Measurements from ENCODE around the gene C1orf232. TPM values are rescaled to one million over a fixed set of nuclear protein-coding genes. Genes with fewer than 3 reads are reported as not detected.

C1orf232 gene
- total and polyA plus RNA-seq, 9 of the 15 experiments (the other 6 are each of a cell fraction or from before 2014, with no cell fraction given), result not detected

DNA sequence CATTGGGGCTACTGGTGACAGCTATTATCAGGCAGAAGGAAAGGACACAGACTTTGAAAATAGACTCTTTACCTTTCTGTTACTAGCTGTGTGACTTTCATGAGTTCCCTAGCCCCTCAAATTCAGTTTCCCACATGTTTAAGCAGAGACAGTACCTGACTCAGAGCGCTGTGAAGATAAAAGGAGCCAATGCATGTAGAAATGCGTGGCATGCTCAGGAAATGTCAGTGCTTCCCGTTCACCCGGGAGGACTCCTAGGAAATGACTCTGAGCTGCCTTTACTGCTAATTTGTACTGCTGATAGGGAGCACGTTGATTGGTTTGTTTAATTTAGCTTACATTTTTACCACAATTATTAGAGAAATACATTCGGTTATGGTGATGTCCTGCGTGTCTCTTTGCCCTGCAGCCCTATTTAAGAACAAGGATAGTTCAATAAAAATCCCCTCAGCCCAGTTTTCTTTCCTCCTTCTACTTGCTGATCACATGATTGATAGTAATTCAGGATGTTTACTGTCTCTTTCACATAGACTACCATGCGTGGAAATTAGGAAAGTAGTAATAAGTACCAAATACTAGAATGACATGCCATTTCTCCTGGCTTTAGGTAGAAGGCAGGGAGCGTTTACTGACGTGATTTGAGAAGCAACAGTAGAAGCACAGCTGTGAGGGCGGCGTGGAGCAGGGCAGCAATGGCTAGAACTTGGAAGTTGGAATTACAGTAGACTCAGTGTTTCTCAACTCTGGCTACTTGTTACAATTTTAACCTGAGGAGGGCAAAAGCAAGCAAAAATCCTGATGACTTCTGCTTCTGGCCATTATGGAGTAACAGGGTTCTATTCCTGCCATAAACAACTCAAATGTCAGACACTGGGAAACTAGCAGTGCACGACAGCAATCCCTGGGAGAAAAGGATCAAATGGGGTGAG lies 41.3 kb downstream of the C1orf232 start (continued):
- peak; percentile 78; the same call in 1 of the 2 replicates for TF ChIP-seq RNF219 (CRISPR knock-in tag; IDR thresholded peaks at IDR 0.05)
- TF ChIP-seq ZNF184 (CRISPR knock-in tag; IDR thresholded peaks at IDR 0.05), result no peak
- no peak for TF ChIP-seq ZNF165 (CRISPR knock-in tag; IDR thresholded peaks at IDR 0.05; ENCODE audit: borderline replicate concordance)
- peak; percentile 53 for TF ChIP-seq BACH1 (tag; IDR thresholded peaks at IDR 0.05)
- 0 out of 2 replicates have a peak, but pooled peaks have one; percentile 15 for TF ChIP-seq ZNF717 (CRISPR knock-in tag; IDR thresholded peaks at IDR 0.05)
- TF ChIP-seq TCFL5 (CRISPR knock-in tag; conservative IDR thresholded peaks at IDR 0.05), result no peak
- TF ChIP-seq, protein P1, sequence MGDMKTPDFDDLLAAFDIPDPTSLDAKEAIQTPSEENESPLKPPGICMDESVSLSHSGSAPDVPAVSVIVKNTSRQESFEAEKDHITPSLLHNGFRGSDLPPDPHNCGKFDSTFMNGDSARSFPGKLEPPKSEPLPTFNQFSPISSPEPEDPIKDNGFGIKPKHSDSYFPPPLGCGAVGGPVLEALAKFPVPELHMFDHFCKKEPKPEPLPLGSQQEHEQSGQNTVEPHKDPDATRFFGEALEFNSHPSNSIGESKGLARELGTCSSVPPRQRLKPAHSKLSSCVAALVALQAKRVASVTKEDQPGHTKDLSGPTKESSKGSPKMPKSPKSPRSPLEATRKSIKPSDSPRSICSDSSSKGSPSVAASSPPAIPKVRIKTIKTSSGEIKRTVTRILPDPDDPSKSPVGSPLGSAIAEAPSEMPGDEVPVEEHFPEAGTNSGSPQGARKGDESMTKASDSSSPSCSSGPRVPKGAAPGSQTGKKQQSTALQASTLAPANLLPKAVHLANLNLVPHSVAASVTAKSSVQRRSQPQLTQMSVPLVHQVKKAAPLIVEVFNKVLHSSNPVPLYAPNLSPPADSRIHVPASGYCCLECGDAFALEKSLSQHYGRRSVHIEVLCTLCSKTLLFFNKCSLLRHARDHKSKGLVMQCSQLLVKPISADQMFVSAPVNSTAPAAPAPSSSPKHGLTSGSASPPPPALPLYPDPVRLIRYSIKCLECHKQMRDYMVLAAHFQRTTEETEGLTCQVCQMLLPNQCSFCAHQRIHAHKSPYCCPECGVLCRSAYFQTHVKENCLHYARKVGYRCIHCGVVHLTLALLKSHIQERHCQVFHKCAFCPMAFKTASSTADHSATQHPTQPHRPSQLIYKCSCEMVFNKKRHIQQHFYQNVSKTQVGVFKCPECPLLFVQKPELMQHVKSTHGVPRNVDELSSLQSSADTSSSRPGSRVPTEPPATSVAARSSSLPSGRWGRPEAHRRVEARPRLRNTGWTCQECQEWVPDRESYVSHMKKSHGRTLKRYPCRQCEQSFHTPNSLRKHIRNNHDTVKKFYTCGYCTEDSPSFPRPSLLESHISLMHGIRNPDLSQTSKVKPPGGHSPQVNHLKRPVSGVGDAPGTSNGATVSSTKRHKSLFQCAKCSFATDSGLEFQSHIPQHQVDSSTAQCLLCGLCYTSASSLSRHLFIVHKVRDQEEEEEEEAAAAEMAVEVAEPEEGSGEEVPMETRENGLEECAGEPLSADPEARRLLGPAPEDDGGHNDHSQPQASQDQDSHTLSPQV (IDR thresholded peaks at IDR 0.05), result peak; percentile 90
- TF ChIP-seq, protein P2, sequence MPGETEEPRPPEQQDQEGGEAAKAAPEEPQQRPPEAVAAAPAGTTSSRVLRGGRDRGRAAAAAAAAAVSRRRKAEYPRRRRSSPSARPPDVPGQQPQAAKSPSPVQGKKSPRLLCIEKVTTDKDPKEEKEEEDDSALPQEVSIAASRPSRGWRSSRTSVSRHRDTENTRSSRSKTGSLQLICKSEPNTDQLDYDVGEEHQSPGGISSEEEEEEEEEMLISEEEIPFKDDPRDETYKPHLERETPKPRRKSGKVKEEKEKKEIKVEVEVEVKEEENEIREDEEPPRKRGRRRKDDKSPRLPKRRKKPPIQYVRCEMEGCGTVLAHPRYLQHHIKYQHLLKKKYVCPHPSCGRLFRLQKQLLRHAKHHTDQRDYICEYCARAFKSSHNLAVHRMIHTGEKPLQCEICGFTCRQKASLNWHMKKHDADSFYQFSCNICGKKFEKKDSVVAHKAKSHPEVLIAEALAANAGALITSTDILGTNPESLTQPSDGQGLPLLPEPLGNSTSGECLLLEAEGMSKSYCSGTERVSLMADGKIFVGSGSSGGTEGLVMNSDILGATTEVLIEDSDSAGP (CRISPR knock-in tag; IDR thresholded peaks at IDR 0.05), result 0 out of 2 replicates have a peak, but pooled peaks have one; percentile 23
- peak in 1 of 2 experiments; percentile 53; a peak in 2 of 4 replicates for TF ChIP-seq ARNT (IDR thresholded peaks at IDR 0.05)
- TF ChIP-seq CTCF (IDR thresholded peaks at IDR 0.05 in 2 of 3, conservative IDR thresholded peaks at IDR 0.05 in 1 of 3; ENCODE audit: insufficient read depth in 2 of 3, low read depth in 1 of 3, low read length in 3 of 3), result no peak
- no peak for TF ChIP-seq USF1 (CRISPR knock-in tag; IDR thresholded peaks at IDR 0.05)
- TF ChIP-seq FOXP1 (CRISPR knock-in tag; IDR thresholded peaks at IDR 0.05), result no peak
- TF ChIP-seq, protein P3, sequence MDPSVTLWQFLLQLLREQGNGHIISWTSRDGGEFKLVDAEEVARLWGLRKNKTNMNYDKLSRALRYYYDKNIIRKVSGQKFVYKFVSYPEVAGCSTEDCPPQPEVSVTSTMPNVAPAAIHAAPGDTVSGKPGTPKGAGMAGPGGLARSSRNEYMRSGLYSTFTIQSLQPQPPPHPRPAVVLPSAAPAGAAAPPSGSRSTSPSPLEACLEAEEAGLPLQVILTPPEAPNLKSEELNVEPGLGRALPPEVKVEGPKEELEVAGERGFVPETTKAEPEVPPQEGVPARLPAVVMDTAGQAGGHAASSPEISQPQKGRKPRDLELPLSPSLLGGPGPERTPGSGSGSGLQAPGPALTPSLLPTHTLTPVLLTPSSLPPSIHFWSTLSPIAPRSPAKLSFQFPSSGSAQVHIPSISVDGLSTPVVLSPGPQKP (CRISPR knock-in tag; IDR thresholded peaks at IDR 0.05), result no peak
- TF ChIP-seq BCL6 (CRISPR knock-in tag; IDR thresholded peaks at IDR 0.05), result peak; percentile 40; the same call in 1 of the 2 replicates
